WERI-Rb-1 (cell line): ENCODE measurements around the gene LSM12.
"Not testable (repeated sequence)": the region's sequence is repeated elsewhere in the genome, so short reads cannot be mapped to it uniquely, and the experiment has no call there.

Experiments used
- DNase-seq: peaks from one replicate; pipeline ENCODE4 v3.0.0-alpha.2; 2020
- H3K27ac ChIP-seq: fragments of 250-450 bp; sonication (Bioruptor Pico); 2 replicates; pipeline ENCODE4 v1.5.1; 2020; ENCODE audit warnings: mild to moderate bottlenecking, moderate library complexity
- H3K27me3 ChIP-seq: fragments of 250-450 bp; sonication (Bioruptor Pico); 2 replicates; pipeline ENCODE4 v1.5.1; 2021; ENCODE audit warnings: mild to moderate bottlenecking, low read depth, moderate library complexity; ENCODE audit not compliant: insufficient read depth, severe bottlenecking
- H3K36me3 ChIP-seq: fragments of 250-450 bp; sonication (Bioruptor Pico); 2 replicates; pipeline ENCODE4 v1.5.1; 2020; ENCODE audit warnings: mild to moderate bottlenecking, moderate library complexity
- H3K4me3 ChIP-seq: 2 replicates; pipeline ENCODE4 v1.5.1; 2011; ENCODE audit warnings: low read depth, mild to moderate bottlenecking, control low read depth, low read length
- H3K9me3 ChIP-seq: fragments of 250-450 bp; sonication (Bioruptor Pico); 2 replicates; pipeline ENCODE4 v1.5.1; 2021; ENCODE audit warnings: mild to moderate bottlenecking, moderate library complexity; ENCODE audit not compliant: severe bottlenecking
- CTCF ChIP-seq: IDR thresholded peaks from 2 replicates; pipeline ENCODE4 v1.5.1; 2011; ENCODE audit warnings: low read depth, mild to moderate bottlenecking, control low read depth, inconsistent platforms, low read length

The LSM12 gene

DNA sequence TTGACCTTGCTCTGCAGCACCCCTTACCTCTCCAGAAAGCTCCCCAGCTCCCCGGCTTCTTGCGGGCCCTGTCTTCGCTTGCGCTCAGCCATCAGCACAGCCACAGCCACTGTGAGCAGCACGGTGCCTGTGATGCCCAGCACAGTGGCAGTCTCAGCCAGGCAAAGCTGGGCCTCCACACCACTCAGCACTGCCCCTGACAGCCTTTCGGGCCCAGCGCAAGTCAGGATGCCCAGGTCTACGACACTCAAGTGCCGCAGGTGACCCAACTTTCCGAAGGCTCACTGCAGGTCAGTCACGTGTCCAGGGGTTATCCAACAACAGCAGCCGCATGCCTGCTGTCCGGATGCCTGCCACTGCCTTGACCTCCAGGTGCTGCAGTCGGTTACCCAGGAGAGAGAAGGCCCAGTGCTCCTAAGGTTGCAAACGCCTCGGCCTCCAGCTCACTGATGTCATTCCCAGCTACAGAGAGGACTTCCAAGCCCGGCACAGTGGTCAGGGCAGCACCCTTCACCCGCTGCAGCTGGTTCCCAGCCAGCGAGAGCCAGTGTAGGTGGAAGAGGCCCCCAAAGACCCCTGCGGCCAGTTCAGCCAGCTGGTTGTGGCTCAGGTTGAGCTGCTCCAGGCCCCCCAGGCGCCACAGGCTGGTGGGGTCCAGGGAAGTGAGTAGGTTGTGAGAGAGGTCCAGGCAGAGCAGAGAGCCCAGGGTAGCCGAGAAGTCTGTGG is 42.8 kb downstream of the LSM12 start:
- H3K27ac ChIP-seq = peak overlapping the region; percentile 97
- peak overlapping the region; percentile 37 for H3K4me3 ChIP-seq
- DNase-seq = peak; percentile 51
- H3K36me3 ChIP-seq = peaks cover 44% of the 10 kb centered on the region
- H3K9me3 ChIP-seq = no peaks in the 10 kb centered on the region
- no peaks in the 10 kb centered on the region for H3K27me3 ChIP-seq
- TF ChIP-seq CTCF = no peak

- peak overlapping the region; percentile 37 for H3K4me3 ChIP-seq
- no peak for TF ChIP-seq CTCF
- no peaks in the 10 kb centered on the region for H3K9me3 ChIP-seq
- H3K36me3 ChIP-seq = peaks cover 43% of the 10 kb centered on the region
- peak overlapping the region; percentile 97 for H3K27ac ChIP-seq
- H3K27me3 ChIP-seq = no peaks in the 10 kb centered on the region
- DNase-seq = peak; percentile 69
These were observed 44.2 kb downstream of the LSM12 start for GRCh38 chr17:44022246-44022645.

GRCh38 chr17:44021227-44021626 is 45.2 kb downstream of the LSM12 start:
- H3K9me3 ChIP-seq, H3K27ac ChIP-seq, DNase-seq, H3K27me3 ChIP-seq, H3K4me3 ChIP-seq: not testable (repeated sequence)
- H3K36me3 ChIP-seq = peaks cover 43% of the 10 kb centered on the region

DNA sequence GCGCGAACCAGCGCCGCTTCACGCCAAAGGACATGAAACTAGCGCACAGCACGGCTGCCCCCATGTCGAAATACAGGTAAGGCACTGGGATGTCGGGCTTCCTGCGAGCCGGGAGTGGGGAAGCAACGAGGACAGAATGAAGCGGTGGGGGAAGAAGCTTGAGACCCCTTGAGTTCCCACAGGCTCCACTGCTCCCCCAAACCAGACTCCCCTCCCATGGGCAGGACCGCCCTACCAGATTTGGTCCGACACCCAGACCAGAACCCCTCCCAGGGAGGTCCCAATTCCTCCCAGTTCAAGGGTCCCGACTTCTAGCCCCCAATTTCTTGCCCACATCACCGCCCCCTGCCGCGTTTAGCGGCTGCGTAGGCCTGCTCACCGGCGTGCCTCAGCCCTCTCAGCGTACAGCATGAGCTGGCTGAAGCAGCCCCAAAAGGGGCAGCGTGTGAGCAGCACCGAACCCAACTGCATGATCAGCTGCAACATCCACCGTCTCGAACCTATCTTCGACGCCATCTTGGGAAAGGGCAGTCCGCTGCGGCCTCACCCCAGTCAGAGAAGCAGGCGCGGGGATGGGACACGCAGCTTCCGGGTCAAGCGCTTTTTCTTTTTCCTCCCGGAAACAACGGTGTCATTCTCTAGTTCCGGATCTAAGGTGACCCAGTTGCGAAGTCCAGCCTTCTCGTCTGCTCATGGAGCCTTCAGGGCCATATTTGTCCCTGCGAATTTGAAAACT is 51.9 kb downstream of the LSM12 start, which contains the start of gene TMEM101:
Gene TMEM101, minus strand, starts transcription at position 527 of the 736 bp plus-strand sequence. Its CDS starts 11 bp downstream, at position 516.
- peak; percentile 97 for DNase-seq
- Histone ChIP-seq H3K27ac (peak within 1 kb of the TSS; percentile 87), H3K9me3 (no peaks in the 10 kb centered on the region), H3K36me3 (peaks cover 24% of the 10 kb centered on the region), H3K27me3 (no peaks in the 10 kb centered on the region), H3K4me3 (peak within 1 kb of the TSS; percentile 100)
- TF ChIP-seq CTCF = no peak

- Histone ChIP-seq H3K27me3 (no peaks in the 10 kb centered on the region), H3K9me3 (no peaks in the 10 kb centered on the region), H3K27ac (peak overlapping the region; percentile 87), H3K36me3 (peaks cover 22% of the 10 kb centered on the region), H3K4me3 (peak overlapping the region; percentile 100)
- no peak for TF ChIP-seq CTCF
- no peak for DNase-seq
These were observed 52.4 kb downstream of the LSM12 start for GRCh38 chr17:44014133-44014436.

DNA sequence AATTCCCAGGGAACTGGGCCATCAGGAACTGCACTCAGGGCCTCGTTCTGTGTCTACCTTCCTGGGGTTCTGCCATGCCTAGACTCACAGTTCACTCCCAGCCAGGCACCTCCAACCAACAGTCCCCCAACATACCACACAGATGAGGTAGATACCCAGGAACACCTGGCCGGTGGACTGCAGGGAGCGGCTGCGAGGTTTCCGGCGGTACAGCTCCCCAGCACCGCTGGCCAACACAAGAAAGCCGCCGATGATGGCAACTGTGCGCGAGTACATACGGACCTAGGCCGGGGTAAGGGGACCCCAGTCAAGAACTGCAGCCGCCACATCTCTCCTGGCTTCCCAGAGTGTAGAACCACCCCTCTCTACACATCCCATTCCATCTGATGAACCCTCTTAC is 53.6 kb downstream of the LSM12 start:
- no peak for DNase-seq
- no peak for TF ChIP-seq CTCF
- H3K9me3 ChIP-seq = no peaks in the 10 kb centered on the region
- H3K36me3 ChIP-seq = peaks cover 18% of the 10 kb centered on the region
- no peak overlapping the region for H3K27ac ChIP-seq
- H3K27me3 ChIP-seq = no peaks in the 10 kb centered on the region
- no peak overlapping the region for H3K4me3 ChIP-seq
